Activated T-helper 9 cell treated with anti-CD3 and anti-CD28 coated beads, Interleukin-2, amount 50 U/mL, for 16 hours (primary cell): ENCODE data around the gene NET1.

Source experiments
- DNase-seq: peaks from one replicate; pipeline ENCODE4 v3.0.0-alpha.2; 2020; ENCODE audit warnings: low read depth

Gene NET1

GRCh38 chr10:5442065-5442989 lies 30.0 kb downstream of the NET1 start:
- DNase-seq: no peak

- DNase-seq: no peak
Measured at GRCh38 chr10:5442990-5443370, 30.6 kb downstream of the NET1 start.

- no peak for DNase-seq
Measured at GRCh38 chr10:5443429-5443828, 31.1 kb downstream of the NET1 start.

- no peak for DNase-seq
Measured at GRCh38 chr10:5445006-5445405, 32.6 kb downstream of the NET1 start.

GRCh38 chr10:5446390-5446926 lies 34.1 kb downstream of the NET1 start:
- DNase-seq: peak; percentile 41

- no peak for DNase-seq
Measured at GRCh38 chr10:5447056-5447455, 34.7 kb downstream of the NET1 start.

GRCh38 chr10:5447611-5448071 lies 35.3 kb downstream of the NET1 start:
- no peak for DNase-seq

GRCh38 chr10:5448333-5449001 lies 36.1 kb downstream of the NET1 start:
- no peak for DNase-seq

GRCh38 chr10:5449227-5449626 lies 36.9 kb downstream of the NET1 start:
- no peak for DNase-seq

GRCh38 chr10:5449823-5450222 lies 37.5 kb downstream of the NET1 start:
- no peak for DNase-seq

- no peak for DNase-seq
Measured at GRCh38 chr10:5450605-5451384, 38.4 kb downstream of the NET1 start.

- no peak for DNase-seq
Measured at GRCh38 chr10:5453749-5454489, 41.6 kb downstream of the NET1 start.

- no peak for DNase-seq
Measured at GRCh38 chr10:5456563-5456962, 44.2 kb downstream of the NET1 start.

GRCh38 chr10:5457741-5458140 lies 45.4 kb downstream of the NET1 start:
- no peak for DNase-seq

GRCh38 chr10:5458425-5458824 lies 46.1 kb downstream of the NET1 start:
- no peak for DNase-seq

GRCh38 chr10:5458949-5459747 lies 46.8 kb downstream of the NET1 start:
- no peak for DNase-seq

GRCh38 chr10:5460468-5461202 lies 48.3 kb downstream of the NET1 start:
- DNase-seq: no peak

- DNase-seq: no peak
Measured at GRCh38 chr10:5461203-5461588, 48.8 kb downstream of the NET1 start.

- no peak for DNase-seq
Measured at GRCh38 chr10:5461914-5462840, 49.8 kb downstream of the NET1 start.
